HG03439 (cell line): ENCODE measurements around the gene TMEM135.
"Not testable (repeated sequence)": the region's sequence is repeated elsewhere in the genome, so short reads cannot be mapped to it uniquely, and the experiment has no call there.

Source experiments
- ATAC-seq: cut with Tn5 transposase; IDR thresholded peaks from one replicate; pipeline ENCODE4 v1.9.1; 2021; ENCODE audit warnings: mild to moderate bottlenecking, moderate library complexity; ENCODE audit not compliant: unreplicated experiment

TMEM135 gene

GRCh38 chr11:87020336-87020735 lies 17.4 kb upstream of the TMEM135 start:
- ATAC-seq = no peak

GRCh38 chr11:87020764-87021365 lies 16.9 kb upstream of the TMEM135 start:
- no peak for ATAC-seq

GRCh38 chr11:87022254-87022653 lies 15.5 kb upstream of the TMEM135 start:
- no peak for ATAC-seq

- ATAC-seq = no peak
Measured at GRCh38 chr11:87022738-87023137, 15.0 kb upstream of the TMEM135 start.

GRCh38 chr11:87026415-87026814 lies 11.3 kb upstream of the TMEM135 start:
- ATAC-seq = not testable (repeated sequence)

GRCh38 chr11:87030458-87031054 lies 7.2 kb upstream of the TMEM135 start:
- no peak for ATAC-seq

- ATAC-seq = no peak
Measured at GRCh38 chr11:87031433-87032170, 6.1 kb upstream of the TMEM135 start.

- ATAC-seq = no peak
Measured at GRCh38 chr11:87033561-87033960, 4.2 kb upstream of the TMEM135 start.

GRCh38 chr11:87035976-87036583 lies 1.7 kb upstream of the TMEM135 start:
- ATAC-seq = no peak

GRCh38 chr11:87036756-87037449 lies 831 bp upstream of the TMEM135 start:
- no peak for ATAC-seq

- no peak for ATAC-seq
Measured at GRCh38 chr11:87038235-87038977, 672 bp downstream of the TMEM135 start.

GRCh38 chr11:87039371-87039770 lies 1.6 kb downstream of the TMEM135 start:
- ATAC-seq = no peak

GRCh38 chr11:87043894-87044293 lies 6.2 kb downstream of the TMEM135 start:
- ATAC-seq = no peak

- no peak for ATAC-seq
Measured at GRCh38 chr11:87046824-87047223, 9.1 kb downstream of the TMEM135 start.

- no peak for ATAC-seq
Measured at GRCh38 chr11:87056091-87056490, 18.4 kb downstream of the TMEM135 start.

- no peak for ATAC-seq
Measured at GRCh38 chr11:87057749-87058148, 20.0 kb downstream of the TMEM135 start.

GRCh38 chr11:87059596-87060390 lies 22.1 kb downstream of the TMEM135 start:
- no peak for ATAC-seq

- ATAC-seq = no peak
Measured at GRCh38 chr11:87061766-87062165, 24.0 kb downstream of the TMEM135 start.

- ATAC-seq = no peak
Measured at GRCh38 chr11:87063982-87064381, 26.2 kb downstream of the TMEM135 start.

GRCh38 chr11:87072787-87073186 lies 35.1 kb downstream of the TMEM135 start:
- no peak for ATAC-seq
